BE2C (cell line): ENCODE results near the gene NDEL1.

Experiments used
- DNase-seq: peaks from one replicate; pipeline ENCODE4 v3.0.0-alpha.2; 2020
- H3K27me3 ChIP-seq: fragments of 250-450 bp; sonication (Bioruptor Pico); 2 replicates; pipeline ENCODE4 v1.5.1; 2020; ENCODE audit warnings: mild to moderate bottlenecking
- H3K36me3 ChIP-seq: fragments of 250-450 bp; sonication (Bioruptor Pico); 2 replicates; pipeline ENCODE4 v1.5.1; 2020; ENCODE audit warnings: mild to moderate bottlenecking
- H3K4me1 ChIP-seq: fragments of 250-450 bp; sonication (Bioruptor Pico); 2 replicates; pipeline ENCODE4 v1.5.1; 2020
- H3K4me3 ChIP-seq: 2 replicates; pipeline ENCODE4 v1.5.1; 2011; ENCODE audit warnings: low read depth, low read length
- H3K9me3 ChIP-seq: fragments of 250-450 bp; sonication (Bioruptor Pico); 2 replicates; pipeline ENCODE4 v1.5.1; 2020
- TF ChIP-seq, protein P1 (sequence below): IDR thresholded peaks from 2 replicates; pipeline ENCODE4 v1.5.1; 2012; ENCODE audit warnings: mild to moderate bottlenecking, low read depth, low read length

NDEL1 gene

DNA sequence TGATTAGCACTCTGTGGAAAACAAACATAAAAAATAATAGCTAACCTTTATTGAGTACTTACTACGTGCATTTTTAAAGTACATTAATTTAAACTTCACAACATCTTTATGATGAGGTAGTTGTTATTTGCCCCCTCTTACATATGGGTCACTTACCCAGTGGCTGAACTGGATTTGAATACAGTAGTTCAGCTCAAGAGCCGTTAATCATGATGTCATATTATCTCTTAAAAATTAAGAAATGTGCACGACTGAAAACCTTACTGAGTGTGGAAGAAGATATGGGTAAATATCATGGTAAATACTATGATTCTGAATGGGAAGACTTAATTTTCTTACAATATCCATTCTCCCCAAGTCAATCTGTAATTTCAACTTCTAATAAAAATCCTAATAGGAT is 17.6 kb downstream of the NDEL1 start:
- Histone ChIP-seq H3K36me3 (peaks cover 2% of the 10 kb centered on the region; the same call in 1 of the 2 replicates), H3K4me1 (no peaks in the 10 kb centered on the region), H3K27me3 (no peaks in the 10 kb centered on the region), H3K9me3 (no peaks in the 10 kb centered on the region), H3K4me3 (no peak overlapping the region)
- TF ChIP-seq, protein P1, sequence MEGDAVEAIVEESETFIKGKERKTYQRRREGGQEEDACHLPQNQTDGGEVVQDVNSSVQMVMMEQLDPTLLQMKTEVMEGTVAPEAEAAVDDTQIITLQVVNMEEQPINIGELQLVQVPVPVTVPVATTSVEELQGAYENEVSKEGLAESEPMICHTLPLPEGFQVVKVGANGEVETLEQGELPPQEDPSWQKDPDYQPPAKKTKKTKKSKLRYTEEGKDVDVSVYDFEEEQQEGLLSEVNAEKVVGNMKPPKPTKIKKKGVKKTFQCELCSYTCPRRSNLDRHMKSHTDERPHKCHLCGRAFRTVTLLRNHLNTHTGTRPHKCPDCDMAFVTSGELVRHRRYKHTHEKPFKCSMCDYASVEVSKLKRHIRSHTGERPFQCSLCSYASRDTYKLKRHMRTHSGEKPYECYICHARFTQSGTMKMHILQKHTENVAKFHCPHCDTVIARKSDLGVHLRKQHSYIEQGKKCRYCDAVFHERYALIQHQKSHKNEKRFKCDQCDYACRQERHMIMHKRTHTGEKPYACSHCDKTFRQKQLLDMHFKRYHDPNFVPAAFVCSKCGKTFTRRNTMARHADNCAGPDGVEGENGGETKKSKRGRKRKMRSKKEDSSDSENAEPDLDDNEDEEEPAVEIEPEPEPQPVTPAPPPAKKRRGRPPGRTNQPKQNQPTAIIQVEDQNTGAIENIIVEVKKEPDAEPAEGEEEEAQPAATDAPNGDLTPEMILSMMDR, result no peak
- no peak for DNase-seq

DNA sequence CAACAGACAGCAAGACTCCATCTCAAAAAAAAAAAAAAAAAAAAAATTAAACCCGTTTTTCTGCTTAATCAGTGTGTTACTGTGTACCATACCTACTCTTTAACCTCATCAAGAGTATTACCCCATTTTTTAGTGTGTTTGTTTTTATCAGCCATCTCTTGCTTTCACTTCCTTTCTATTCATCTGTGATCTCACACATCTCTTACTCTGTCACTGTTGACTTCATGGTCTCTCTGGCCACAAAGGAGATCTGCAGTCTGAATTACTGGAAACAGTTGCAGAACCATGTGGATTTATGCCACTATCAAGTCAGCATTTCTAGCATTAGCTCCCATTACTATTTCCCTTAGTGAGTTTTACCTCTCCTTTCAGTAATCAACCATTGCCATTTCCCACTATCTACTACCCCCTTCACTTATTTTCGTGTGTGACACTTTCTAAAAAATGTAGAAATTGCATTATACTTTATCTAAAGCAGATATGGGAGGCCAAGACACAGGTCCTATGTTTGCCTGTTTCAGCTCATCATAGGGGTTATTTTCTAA is 20.1 kb downstream of the NDEL1 start:
- no peaks in the 10 kb centered on the region for H3K9me3 ChIP-seq
- no peaks in the 10 kb centered on the region for H3K4me1 ChIP-seq
- no peaks in the 10 kb centered on the region for H3K36me3 ChIP-seq
- H3K27me3 ChIP-seq, result no peaks in the 10 kb centered on the region
- H3K4me3 ChIP-seq, result no peak overlapping the region
- TF ChIP-seq, protein P1, result no peak
- no peak for DNase-seq

DNA sequence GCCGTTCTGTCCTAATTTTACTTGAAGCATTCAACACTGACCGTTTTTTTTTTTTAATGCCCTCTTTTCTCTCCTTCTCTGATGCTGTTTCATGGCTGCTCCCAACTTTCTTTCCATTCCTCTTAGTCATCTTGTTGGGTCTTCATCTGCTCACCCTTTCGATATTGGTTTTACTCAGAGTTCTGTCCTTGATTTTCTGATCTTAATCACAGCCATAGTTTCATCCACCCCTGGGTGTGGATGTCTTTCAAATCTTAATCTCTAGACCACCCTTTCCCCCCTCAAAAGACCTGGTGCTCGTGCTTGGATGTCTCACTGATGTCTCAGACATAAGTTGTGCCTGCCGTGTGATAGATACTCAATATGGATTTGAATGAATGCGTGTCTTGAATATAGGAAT is 22.4 kb downstream of the NDEL1 start:
- TF ChIP-seq, protein P1, result no peak
- Histone ChIP-seq H3K4me3 (no peak overlapping the region), H3K9me3 (no peaks in the 10 kb centered on the region), H3K27me3 (no peaks in the 10 kb centered on the region), H3K36me3 (no peaks in the 10 kb centered on the region), H3K4me1 (no peaks in the 10 kb centered on the region)
- no peak for DNase-seq

DNA sequence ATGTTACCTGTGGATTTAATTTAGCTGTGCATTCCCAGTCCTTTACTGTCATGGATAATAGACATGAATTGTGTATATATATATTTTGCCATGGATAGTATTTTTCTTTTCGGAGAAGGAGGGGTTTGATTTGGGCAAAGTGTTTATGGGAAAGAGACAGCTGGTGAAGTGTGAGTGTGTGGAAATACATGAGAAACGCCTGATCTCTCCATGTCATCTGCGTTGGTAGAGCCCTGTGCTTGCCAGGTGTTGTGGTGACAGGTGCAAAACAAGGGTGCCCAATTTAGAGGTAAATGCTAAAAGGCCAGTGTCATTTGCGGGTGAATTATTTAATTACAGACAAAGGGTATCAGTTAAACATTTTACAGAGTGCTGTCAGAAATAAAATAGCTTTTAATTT is 23.4 kb downstream of the NDEL1 start:
- no peaks in the 10 kb centered on the region for H3K27me3 ChIP-seq
- H3K9me3 ChIP-seq, result no peaks in the 10 kb centered on the region
- H3K4me3 ChIP-seq, result no peak overlapping the region
- H3K36me3 ChIP-seq, result no peaks in the 10 kb centered on the region
- TF ChIP-seq, protein P1, result no peak
- H3K4me1 ChIP-seq, result no peaks in the 10 kb centered on the region
- no peak for DNase-seq

DNA sequence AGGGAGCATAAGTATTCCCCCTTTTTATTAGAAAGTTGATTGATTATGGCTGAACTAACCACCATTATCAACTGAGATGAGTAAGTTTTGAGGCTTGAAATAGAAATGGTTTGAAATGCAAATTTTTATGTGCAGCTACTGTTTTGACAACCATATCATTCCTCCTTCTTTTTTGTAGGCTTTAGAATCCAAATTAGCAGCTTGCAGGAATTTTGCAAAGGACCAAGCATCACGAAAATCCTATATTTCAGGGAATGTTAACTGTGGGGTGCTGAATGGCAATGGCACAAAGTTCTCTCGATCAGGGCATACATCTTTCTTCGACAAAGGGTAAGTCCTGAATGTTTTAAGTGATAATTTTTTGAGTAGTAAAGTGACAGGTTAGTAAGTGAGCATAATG is 24.1 kb downstream of the NDEL1 start:
- no peak for DNase-seq
- H3K36me3 ChIP-seq, result no peaks in the 10 kb centered on the region
- H3K4me3 ChIP-seq, result no peak overlapping the region
- no peaks in the 10 kb centered on the region for H3K27me3 ChIP-seq
- no peaks in the 10 kb centered on the region for H3K4me1 ChIP-seq
- TF ChIP-seq, protein P1, result no peak
- H3K9me3 ChIP-seq, result no peaks in the 10 kb centered on the region

DNA sequence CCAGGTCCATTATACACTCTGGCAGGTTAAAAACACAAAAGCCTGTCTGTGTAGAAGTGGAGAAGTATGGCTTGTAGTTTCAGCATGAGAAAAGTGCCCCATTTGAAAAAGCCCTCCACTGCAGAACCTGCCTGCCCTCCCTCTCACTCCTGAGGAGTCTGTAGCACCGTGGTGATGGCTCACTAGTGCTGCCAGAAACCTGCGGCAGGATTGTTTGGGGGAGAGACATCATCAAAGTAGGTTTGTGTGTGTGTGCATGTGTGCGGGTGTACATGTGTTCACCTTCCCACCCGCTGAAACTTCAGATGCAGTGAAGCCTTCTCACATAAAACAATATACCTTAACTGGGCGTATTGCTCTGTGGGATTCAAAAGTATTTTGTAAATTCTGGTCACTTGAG is 26.9 kb downstream of the NDEL1 start:
- Histone ChIP-seq H3K27me3 (no peaks in the 10 kb centered on the region), H3K36me3 (no peaks in the 10 kb centered on the region), H3K4me3 (no peak overlapping the region), H3K4me1 (no peaks in the 10 kb centered on the region), H3K9me3 (no peaks in the 10 kb centered on the region)
- no peak for DNase-seq
- TF ChIP-seq, protein P1, result no peak
